ENCODE results near the gene ARHGAP24. TPM values are rescaled to one million over a fixed set of nuclear protein-coding genes. Genes with fewer than 3 reads are reported as not detected.

The ARHGAP24 gene
- total RNA-seq, 1 donor, result 56.6 TPM

DNA sequence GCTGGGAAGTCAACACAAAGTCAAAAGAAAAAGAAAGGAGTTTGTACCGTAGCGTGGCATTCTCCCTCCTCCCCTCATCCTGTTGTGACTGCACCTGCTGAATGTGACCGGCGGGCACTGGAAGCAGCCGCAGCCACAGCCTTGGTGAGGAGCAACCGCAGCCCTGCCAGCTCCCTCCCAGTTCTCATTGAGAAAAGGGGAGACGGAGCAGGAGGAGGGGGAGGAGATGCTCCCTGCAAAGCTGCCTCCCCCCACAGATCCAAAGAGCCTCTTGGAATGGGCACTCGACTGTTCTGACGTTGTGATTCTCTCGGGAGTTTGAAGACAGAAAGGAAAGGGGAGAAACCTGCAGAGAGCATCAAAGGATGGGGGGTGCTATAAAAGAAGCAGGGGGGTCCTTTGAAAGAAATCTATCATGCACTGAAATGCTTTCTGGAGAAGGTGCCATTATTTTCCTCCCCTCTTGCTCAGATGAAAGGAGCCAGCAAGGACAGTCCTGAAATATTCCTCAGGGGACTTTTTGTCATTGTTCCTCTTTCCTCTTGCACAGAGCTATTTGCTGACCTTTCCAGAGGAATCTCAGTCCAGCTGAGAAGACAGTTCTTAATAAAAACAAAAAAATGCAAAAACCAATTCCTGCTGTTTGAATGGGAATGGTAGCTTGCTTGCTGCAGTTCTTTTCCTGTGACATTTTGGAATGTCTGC is 455.2 kb downstream of the ARHGAP24 start:
- no peak for DNase-seq (ENCODE audit: low read depth)
- no peak overlapping the region for H3K4me3 ChIP-seq (ENCODE audit: low read depth, low read length)
- TF ChIP-seq CTCF (IDR thresholded peaks at IDR 0.05; ENCODE audit: insufficient read depth, low read depth, low read length), result no peak

DNA sequence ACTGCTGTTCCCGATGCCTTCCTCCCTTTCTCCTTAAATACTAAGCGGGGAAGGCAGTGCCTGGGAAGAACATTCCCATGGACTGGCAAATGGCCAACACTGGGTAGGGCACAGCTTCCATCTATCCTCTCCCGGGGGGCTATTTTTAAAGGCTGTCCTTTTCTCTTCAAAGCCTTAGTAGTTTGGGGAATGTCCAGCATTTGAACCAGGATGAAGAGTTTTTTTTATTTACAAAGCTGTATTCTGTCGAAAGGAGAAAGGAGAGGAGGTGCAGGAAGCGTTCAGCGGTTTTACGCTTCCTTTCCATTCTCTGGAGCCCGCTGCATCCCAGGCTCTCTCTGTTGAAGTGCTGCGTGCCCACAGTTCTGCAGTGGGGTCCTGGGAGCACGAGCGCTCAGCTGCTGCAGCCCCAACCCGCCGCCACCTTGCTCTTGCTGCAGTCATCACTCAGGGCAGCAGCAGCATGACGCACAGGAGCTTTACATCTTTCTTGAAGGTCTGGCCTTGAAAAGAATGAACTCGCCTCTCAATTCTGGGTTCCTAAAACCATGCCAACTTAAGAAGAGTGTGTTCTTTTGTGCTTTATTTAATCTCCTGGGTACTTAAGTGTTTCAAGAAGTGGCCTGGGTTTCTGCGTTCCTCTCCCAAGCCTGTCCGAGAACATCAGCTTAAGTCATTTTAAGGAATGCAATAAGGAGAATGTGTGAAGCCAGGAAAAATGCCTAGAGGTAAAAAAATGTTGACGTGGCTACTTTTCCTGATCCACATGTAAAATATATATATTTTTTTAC is 457.7 kb downstream of the ARHGAP24 start:
- no peak overlapping the region for H3K4me3 ChIP-seq (ENCODE audit: low read depth, low read length)
- no peak for TF ChIP-seq CTCF (IDR thresholded peaks at IDR 0.05; ENCODE audit: insufficient read depth, low read depth, low read length)
- no peak for DNase-seq (ENCODE audit: low read depth)

- TF ChIP-seq CTCF (IDR thresholded peaks at IDR 0.05; ENCODE audit: insufficient read depth, low read depth, low read length), result no peak
- H3K4me3 ChIP-seq (ENCODE audit: low read depth, low read length), result no peak overlapping the region
- DNase-seq (ENCODE audit: low read depth), result no peak
Measured at GRCh38 chr4:85933291-85933640, 458.3 kb downstream of the ARHGAP24 start.

GRCh38 chr4:85937507-85937906 is 462.6 kb downstream of the ARHGAP24 start:
- no peak for TF ChIP-seq CTCF (IDR thresholded peaks at IDR 0.05; ENCODE audit: insufficient read depth, low read depth, low read length)
- no peak for DNase-seq (ENCODE audit: low read depth)
- H3K4me3 ChIP-seq (ENCODE audit: low read depth, low read length), result no peak overlapping the region

GRCh38 chr4:85938062-85938461 is 463.1 kb downstream of the ARHGAP24 start:
- TF ChIP-seq CTCF (IDR thresholded peaks at IDR 0.05; ENCODE audit: insufficient read depth, low read depth, low read length), result no peak
- H3K4me3 ChIP-seq (ENCODE audit: low read depth, low read length), result no peak overlapping the region
- no peak for DNase-seq (ENCODE audit: low read depth)

DNA sequence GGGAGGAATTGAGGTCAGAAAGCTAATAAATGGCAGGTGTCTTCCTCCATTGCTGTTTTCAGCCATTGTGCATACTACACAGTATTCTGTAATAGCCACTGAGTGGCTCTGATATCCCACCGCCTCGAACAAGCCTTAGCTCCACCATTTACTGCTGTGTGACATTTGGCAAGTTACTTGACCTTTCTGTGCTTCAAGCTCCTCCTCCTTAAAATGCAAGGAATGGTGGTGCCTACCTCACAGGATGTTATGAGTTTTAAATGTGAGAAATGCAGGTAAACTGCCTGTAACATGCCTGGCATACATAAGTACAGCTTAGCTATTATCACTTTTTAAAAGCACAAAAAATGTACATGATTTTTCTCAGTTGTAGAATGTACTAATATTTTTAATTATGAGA is 464.0 kb downstream of the ARHGAP24 start:
- no peak for TF ChIP-seq CTCF (IDR thresholded peaks at IDR 0.05; ENCODE audit: insufficient read depth, low read depth, low read length)
- H3K4me3 ChIP-seq (ENCODE audit: low read depth, low read length), result no peak overlapping the region
- no peak for DNase-seq (ENCODE audit: low read depth)
